Effector memory CD4-positive, alpha-beta T cell (primary cell): ENCODE measurements around the gene LARP4.
"Not testable (repeated sequence)": the region's sequence is repeated elsewhere in the genome, so short reads cannot be mapped to it uniquely, and the experiment has no call there.

ENCODE experiments used
- DNase-seq, 3 donors: peaks; one replicate each; pipeline ENCODE4 v3.0.0-alpha.2; 2020
- H3K27ac ChIP-seq: 2 replicates; pipeline ENCODE4 v1.7.0; 2013; ENCODE audit warnings: mild to moderate bottlenecking, low read length, moderate library complexity; ENCODE audit not compliant: insufficient read depth, poor library complexity, severe bottlenecking
- H3K27me3 ChIP-seq: replicated peaks from 2 replicates; pipeline ENCODE4 v1.7.0; 2013; ENCODE audit warnings: mild to moderate bottlenecking, low read length; ENCODE audit not compliant: insufficient read depth, control insufficient read depth, poor library complexity, severe bottlenecking
- H3K36me3 ChIP-seq: 2 replicates; pipeline ENCODE4 v1.7.0; 2013; ENCODE audit warnings: mild to moderate bottlenecking, low read length, moderate library complexity; ENCODE audit not compliant: control insufficient read depth, insufficient read depth
- H3K4me1 ChIP-seq: 2 replicates; pipeline ENCODE4 v1.7.0; 2013; ENCODE audit warnings: low read length, mild to moderate bottlenecking; ENCODE audit not compliant: control insufficient read depth, insufficient read depth, poor library complexity, severe bottlenecking
- H3K4me3 ChIP-seq: 2 replicates; pipeline ENCODE4 v1.7.0; 2013; ENCODE audit warnings: low read length, low read depth, mild to moderate bottlenecking; ENCODE audit not compliant: insufficient read depth, poor library complexity, severe bottlenecking
- H3K9me3 ChIP-seq: 2 replicates; pipeline ENCODE4 v1.7.0; 2013; ENCODE audit warnings: mild to moderate bottlenecking, low read length, moderate library complexity; ENCODE audit not compliant: control insufficient read depth

LARP4 gene

GRCh38 chr12:50520416-50521207 is 119.9 kb downstream of the LARP4 start:
- Histone ChIP-seq H3K36me3 (no peaks in the 10 kb centered on the region), H3K27ac (peak overlapping the region; percentile 46), H3K4me3 (no peak overlapping the region), H3K9me3 (no peaks in the 10 kb centered on the region), H3K27me3 (no peaks in the 10 kb centered on the region), H3K4me1 (peaks cover 41% of the 10 kb centered on the region)
- DNase-seq = no peak

- H3K27ac ChIP-seq, H3K4me3 ChIP-seq, H3K27me3 ChIP-seq, DNase-seq, H3K9me3 ChIP-seq, H3K36me3 ChIP-seq: not testable (repeated sequence)
- H3K4me1 ChIP-seq = peaks cover 34% of the 10 kb centered on the region
These were observed 121.1 kb downstream of the LARP4 start for GRCh38 chr12:50521781-50522180.

- Histone ChIP-seq H3K36me3 (no peaks in the 10 kb centered on the region), H3K27ac (no peak overlapping the region), H3K4me1 (peaks cover 23% of the 10 kb centered on the region), H3K27me3 (no peaks in the 10 kb centered on the region), H3K4me3 (no peak overlapping the region), H3K9me3 (no peaks in the 10 kb centered on the region)
- DNase-seq = no peak
These were observed 123.1 kb downstream of the LARP4 start for GRCh38 chr12:50523772-50524171.

GRCh38 chr12:50524621-50525020 is 123.9 kb downstream of the LARP4 start:
- H3K27me3 ChIP-seq = no peaks in the 10 kb centered on the region
- no peak overlapping the region for H3K27ac ChIP-seq
- H3K4me1 ChIP-seq = peaks cover 24% of the 10 kb centered on the region
- no peak overlapping the region for H3K4me3 ChIP-seq
- no peaks in the 10 kb centered on the region for H3K9me3 ChIP-seq
- no peak for DNase-seq
- H3K36me3 ChIP-seq = no peaks in the 10 kb centered on the region

- peaks cover 18% of the 10 kb centered on the region for H3K4me1 ChIP-seq
- no peak for DNase-seq
- H3K36me3 ChIP-seq = no peaks in the 10 kb centered on the region
- H3K27me3 ChIP-seq = no peaks in the 10 kb centered on the region
- no peak overlapping the region for H3K4me3 ChIP-seq
- no peaks in the 10 kb centered on the region for H3K9me3 ChIP-seq
- no peak overlapping the region for H3K27ac ChIP-seq
These were observed 124.7 kb downstream of the LARP4 start for GRCh38 chr12:50525422-50525821.

- H3K9me3 ChIP-seq = no peaks in the 10 kb centered on the region
- no peaks in the 10 kb centered on the region for H3K27me3 ChIP-seq
- no peak overlapping the region for H3K27ac ChIP-seq
- no peak for DNase-seq
- no peak overlapping the region for H3K4me3 ChIP-seq
- no peaks in the 10 kb centered on the region for H3K36me3 ChIP-seq
- peaks cover 21% of the 10 kb centered on the region for H3K4me1 ChIP-seq
These were observed 126.7 kb downstream of the LARP4 start for GRCh38 chr12:50527359-50527726.

GRCh38 chr12:50528800-50529199 is 128.1 kb downstream of the LARP4 start:
- H3K36me3 ChIP-seq = no peaks in the 10 kb centered on the region
- no peaks in the 10 kb centered on the region for H3K9me3 ChIP-seq
- no peak for DNase-seq
- no peak overlapping the region for H3K27ac ChIP-seq
- peaks cover 30% of the 10 kb centered on the region for H3K4me1 ChIP-seq
- H3K4me3 ChIP-seq = no peak overlapping the region
- H3K27me3 ChIP-seq = no peaks in the 10 kb centered on the region

GRCh38 chr12:50529345-50529744 is 128.7 kb downstream of the LARP4 start:
- H3K27ac ChIP-seq = no peak overlapping the region
- H3K9me3 ChIP-seq = no peaks in the 10 kb centered on the region
- DNase-seq = no peak
- H3K4me3 ChIP-seq = no peak overlapping the region
- H3K27me3 ChIP-seq = no peaks in the 10 kb centered on the region
- H3K4me1 ChIP-seq = peaks cover 30% of the 10 kb centered on the region
- no peaks in the 10 kb centered on the region for H3K36me3 ChIP-seq
